T-helper 2 cell treated with Interferon-gamma antibody and Interleukin-4, amounts not matched to agents 5 μg/mL and 100 μg/mL, for 36 hours (primary cell): ENCODE results near the gene SRC.

Experiments used
- DNase-seq: peaks from one replicate; pipeline ENCODE4 v3.0.0; 2021; ENCODE audit warnings: low spot score
- H3K27ac Mint-ChIP-seq: one replicate; pipeline ENCODE4 v1.8.0; 2021; ENCODE audit warnings: mild to moderate bottlenecking, mixed read lengths
- H3K27me3 Mint-ChIP-seq: one replicate; pipeline ENCODE4 v1.8.0; 2021; ENCODE audit warnings: low read depth, mixed read lengths
- H3K36me3 Mint-ChIP-seq: one replicate; pipeline ENCODE4 v1.8.0; 2021; ENCODE audit warnings: low read depth, mixed read lengths
- H3K4me1 Mint-ChIP-seq: one replicate; pipeline ENCODE4 v1.8.0; 2021; ENCODE audit warnings: low read depth, mixed read lengths
- H3K4me3 Mint-ChIP-seq: one replicate; pipeline ENCODE4 v1.8.0; 2022; ENCODE audit warnings: mild to moderate bottlenecking, moderate library complexity, mixed read lengths
- H3K9me3 Mint-ChIP-seq: one replicate; pipeline ENCODE4 v1.8.0; 2021; ENCODE audit warnings: mixed read lengths

Gene SRC

GRCh38 chr20:37345339-37346235 is at the start of gene SRC:
Gene SRC (plus strand): TSS chr20:37346140. CDS start chr20:37384154, 38,014 bp downstream.
- peak; percentile 21 for DNase-seq
- Mint-ChIP-seq H3K4me1 (peaks cover 4% of the 10 kb centered on the region), H3K36me3 (no peaks in the 10 kb centered on the region), H3K4me3 (peak within 1 kb of the TSS; percentile 75), H3K9me3 (no peaks in the 10 kb centered on the region), H3K27me3 (peaks cover 3% of the 10 kb centered on the region), H3K27ac (no peak within 1 kb of the TSS)

GRCh38 chr20:37296371-37296770 is 49.6 kb upstream of the SRC start:
- H3K27ac Mint-ChIP-seq, result peak overlapping the region; percentile 49
- no peak overlapping the region for H3K4me3 Mint-ChIP-seq
- DNase-seq, result no peak
- H3K4me1 Mint-ChIP-seq, result peaks cover 34% of the 10 kb centered on the region
- no peaks in the 10 kb centered on the region for H3K27me3 Mint-ChIP-seq
- peaks cover 44% of the 10 kb centered on the region for H3K36me3 Mint-ChIP-seq
- H3K9me3 Mint-ChIP-seq, result peaks cover 5% of the 10 kb centered on the region

GRCh38 chr20:37297066-37297736 is 48.7 kb upstream of the SRC start:
- H3K27me3 Mint-ChIP-seq, result no peaks in the 10 kb centered on the region
- peaks cover 50% of the 10 kb centered on the region for H3K36me3 Mint-ChIP-seq
- H3K4me3 Mint-ChIP-seq, result no peak overlapping the region
- no peak for DNase-seq
- H3K27ac Mint-ChIP-seq, result no peak overlapping the region
- peaks cover 29% of the 10 kb centered on the region for H3K4me1 Mint-ChIP-seq
- peaks cover 5% of the 10 kb centered on the region for H3K9me3 Mint-ChIP-seq

- no peak for DNase-seq
- H3K4me3 Mint-ChIP-seq, result no peak overlapping the region
- peak overlapping the region; percentile 50 for H3K27ac Mint-ChIP-seq
- peaks cover 29% of the 10 kb centered on the region for H3K4me1 Mint-ChIP-seq
- H3K27me3 Mint-ChIP-seq, result no peaks in the 10 kb centered on the region
- peaks cover 49% of the 10 kb centered on the region for H3K36me3 Mint-ChIP-seq
- peaks cover 4% of the 10 kb centered on the region for H3K9me3 Mint-ChIP-seq
Measured at GRCh38 chr20:37298190-37298939, 47.6 kb upstream of the SRC start.

GRCh38 chr20:37299718-37300528 is 46.0 kb upstream of the SRC start:
- Mint-ChIP-seq H3K4me3 (no peak overlapping the region), H3K27me3 (no peaks in the 10 kb centered on the region), H3K9me3 (no peaks in the 10 kb centered on the region), H3K4me1 (peaks cover 23% of the 10 kb centered on the region), H3K36me3 (peaks cover 48% of the 10 kb centered on the region), H3K27ac (no peak overlapping the region)
- no peak for DNase-seq

GRCh38 chr20:37301120-37301519 is 44.8 kb upstream of the SRC start:
- Mint-ChIP-seq H3K27me3 (no peaks in the 10 kb centered on the region), H3K27ac (no peak overlapping the region), H3K4me3 (no peak overlapping the region), H3K36me3 (peaks cover 50% of the 10 kb centered on the region), H3K9me3 (no peaks in the 10 kb centered on the region), H3K4me1 (peaks cover 18% of the 10 kb centered on the region)
- no peak for DNase-seq

- Mint-ChIP-seq H3K36me3 (peaks cover 50% of the 10 kb centered on the region), H3K27me3 (no peaks in the 10 kb centered on the region), H3K9me3 (no peaks in the 10 kb centered on the region), H3K27ac (no peak overlapping the region), H3K4me1 (peaks cover 14% of the 10 kb centered on the region), H3K4me3 (no peak overlapping the region)
- DNase-seq, result no peak
Measured at GRCh38 chr20:37301558-37301957, 44.4 kb upstream of the SRC start.

- DNase-seq, result no peak
- Mint-ChIP-seq H3K27me3 (no peaks in the 10 kb centered on the region), H3K9me3 (no peaks in the 10 kb centered on the region), H3K36me3 (peaks cover 41% of the 10 kb centered on the region), H3K4me3 (no peak overlapping the region), H3K4me1 (peaks cover 9% of the 10 kb centered on the region), H3K27ac (no peak overlapping the region)
Measured at GRCh38 chr20:37302981-37303380, 43.0 kb upstream of the SRC start.

- DNase-seq, result no peak
- no peak overlapping the region for H3K4me3 Mint-ChIP-seq
- H3K9me3 Mint-ChIP-seq, result no peaks in the 10 kb centered on the region
- H3K27me3 Mint-ChIP-seq, result no peaks in the 10 kb centered on the region
- peaks cover 9% of the 10 kb centered on the region for H3K4me1 Mint-ChIP-seq
- H3K27ac Mint-ChIP-seq, result no peak overlapping the region
- H3K36me3 Mint-ChIP-seq, result peaks cover 37% of the 10 kb centered on the region
Measured at GRCh38 chr20:37303637-37304036, 42.3 kb upstream of the SRC start.

GRCh38 chr20:37305079-37305478 is 40.9 kb upstream of the SRC start:
- no peak overlapping the region for H3K27ac Mint-ChIP-seq
- no peak overlapping the region for H3K4me3 Mint-ChIP-seq
- DNase-seq, result no peak
- no peaks in the 10 kb centered on the region for H3K9me3 Mint-ChIP-seq
- H3K36me3 Mint-ChIP-seq, result peaks cover 34% of the 10 kb centered on the region
- peaks cover 16% of the 10 kb centered on the region for H3K4me1 Mint-ChIP-seq
- no peaks in the 10 kb centered on the region for H3K27me3 Mint-ChIP-seq

- Mint-ChIP-seq H3K27ac (no peak overlapping the region), H3K27me3 (no peaks in the 10 kb centered on the region), H3K4me3 (no peak overlapping the region), H3K9me3 (no peaks in the 10 kb centered on the region), H3K36me3 (peaks cover 28% of the 10 kb centered on the region), H3K4me1 (peaks cover 16% of the 10 kb centered on the region)
- DNase-seq, result no peak
Measured at GRCh38 chr20:37305839-37306238, 40.1 kb upstream of the SRC start.

GRCh38 chr20:37308086-37309050 is 37.6 kb upstream of the SRC start:
- no peaks in the 10 kb centered on the region for H3K27me3 Mint-ChIP-seq
- H3K9me3 Mint-ChIP-seq, result no peaks in the 10 kb centered on the region
- H3K27ac Mint-ChIP-seq, result peak overlapping the region; percentile 49
- peak overlapping the region; percentile 3 for H3K4me3 Mint-ChIP-seq
- peak; percentile 15 for DNase-seq
- peaks cover 19% of the 10 kb centered on the region for H3K4me1 Mint-ChIP-seq
- peaks cover 21% of the 10 kb centered on the region for H3K36me3 Mint-ChIP-seq
